GM18858 (cell line): ENCODE data around the gene HSPA5.
"Not testable (repeated sequence)": the region's sequence is repeated elsewhere in the genome, so short reads cannot be mapped to it uniquely, and the experiment has no call there.

Experiments
- ATAC-seq: cut with Tn5 transposase; IDR thresholded peaks from one replicate; pipeline ENCODE4 v1.9.1; 2021; ENCODE audit not compliant: unreplicated experiment

HSPA5 gene

DNA sequence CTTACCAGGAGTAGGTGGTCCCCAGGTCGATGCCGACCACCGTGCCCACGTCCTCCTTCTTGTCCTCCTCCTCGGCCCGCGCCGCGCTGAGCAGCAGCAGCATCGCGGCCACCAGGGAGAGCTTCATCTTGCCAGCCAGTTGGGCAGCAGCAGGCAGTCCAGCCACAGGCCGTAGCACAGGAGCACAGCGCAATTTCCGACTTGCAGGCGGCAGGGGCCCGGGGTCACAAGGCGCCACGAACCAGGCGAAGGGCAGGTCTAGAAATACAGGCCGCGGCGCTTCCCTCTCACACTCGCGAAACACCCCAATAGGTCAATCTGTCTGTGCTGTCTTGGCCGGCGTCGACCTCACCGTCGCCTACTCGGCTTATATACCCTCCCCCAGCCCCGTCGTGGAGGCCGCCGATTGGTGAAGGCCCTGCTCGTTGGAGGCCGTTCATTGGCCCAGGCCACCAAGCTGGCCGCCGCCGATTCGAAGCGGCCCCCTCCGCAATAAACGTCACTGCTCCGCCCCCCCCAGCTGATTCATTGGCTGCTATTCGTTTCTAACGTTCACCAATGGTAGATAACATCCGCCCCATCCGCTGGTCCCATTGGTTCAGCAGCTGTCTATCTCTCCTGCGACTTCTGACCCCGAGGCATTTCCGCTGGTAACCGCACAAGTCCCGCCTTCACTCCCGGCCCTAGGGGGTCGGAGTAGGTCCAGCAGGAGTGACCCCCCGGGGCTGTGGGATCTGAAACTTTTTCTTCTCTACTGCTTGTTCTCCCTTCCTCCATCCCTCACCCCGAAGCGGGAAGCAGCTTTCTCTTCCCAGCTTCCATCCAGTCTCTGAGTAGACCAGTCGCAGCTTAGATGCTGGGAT is at the start of gene HSPA5:
TSS of gene HSPA5 (minus strand) at position 344 of the 863 bp plus-strand sequence. CDS start at position 127, 217 bp downstream.
- peak; percentile 80 for ATAC-seq

DNA sequence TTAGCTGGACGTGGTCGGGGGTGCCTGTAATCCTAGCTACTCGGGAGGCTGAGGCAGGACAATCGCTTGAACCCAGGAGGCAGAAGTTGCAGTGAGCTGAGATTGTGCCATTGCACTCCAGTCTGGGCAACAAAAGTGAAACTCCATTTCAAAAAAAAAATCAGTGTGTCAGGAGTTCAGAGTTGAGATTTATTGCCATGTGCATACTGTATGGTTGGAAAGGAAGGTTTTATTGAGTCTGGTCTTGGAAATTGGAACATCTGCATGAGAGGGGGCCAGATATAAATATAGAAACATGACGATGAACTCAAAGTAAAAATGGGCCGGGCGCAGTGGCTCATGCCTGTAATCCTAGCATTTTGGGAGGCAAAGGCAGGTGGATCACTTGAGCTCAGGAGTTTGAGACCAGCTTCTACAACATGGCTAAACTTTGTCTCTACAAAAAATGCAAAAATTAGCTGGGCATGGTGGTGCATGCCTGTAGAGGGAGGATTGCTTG is 45.8 kb upstream of the HSPA5 start:
- not testable (repeated sequence) for ATAC-seq

DNA sequence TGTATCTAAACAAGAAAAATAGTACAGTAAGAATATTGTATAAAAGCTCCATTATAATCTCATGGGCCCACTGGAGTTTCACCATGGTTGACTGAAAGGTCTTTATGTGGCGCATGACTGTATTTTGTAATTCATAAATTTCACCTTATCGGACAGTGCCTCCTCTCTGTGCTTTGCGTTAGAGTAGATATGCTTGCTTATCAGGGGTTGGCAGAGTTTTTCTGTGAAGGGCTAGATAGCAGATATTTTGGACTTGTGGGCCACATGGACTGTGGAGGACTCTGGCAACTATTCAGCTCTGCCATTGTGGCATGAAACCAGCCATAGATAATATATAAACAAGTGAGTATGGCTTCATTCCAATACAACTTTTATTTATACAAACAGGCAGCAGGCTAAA is 43.7 kb upstream of the HSPA5 start:
- no peak for ATAC-seq

DNA sequence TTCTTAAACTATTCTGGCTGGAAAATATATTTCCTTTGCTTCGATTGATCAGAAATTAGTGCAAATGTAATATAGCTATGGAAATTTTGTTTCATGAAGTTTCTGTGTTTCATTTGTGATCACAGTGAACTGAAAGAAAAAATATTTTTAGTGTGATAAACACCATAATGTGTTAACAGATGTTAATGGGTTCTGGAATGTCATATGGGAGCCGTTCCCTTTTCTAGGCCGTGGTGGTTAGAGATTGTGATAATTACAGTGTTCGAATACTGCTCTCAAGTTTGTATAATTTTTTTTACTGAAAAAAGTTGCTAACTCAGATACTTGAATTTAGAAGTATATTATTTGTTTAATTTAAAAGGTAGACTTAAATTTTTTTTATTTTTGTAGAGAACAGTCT is 39.8 kb upstream of the HSPA5 start:
- no peak for ATAC-seq

DNA sequence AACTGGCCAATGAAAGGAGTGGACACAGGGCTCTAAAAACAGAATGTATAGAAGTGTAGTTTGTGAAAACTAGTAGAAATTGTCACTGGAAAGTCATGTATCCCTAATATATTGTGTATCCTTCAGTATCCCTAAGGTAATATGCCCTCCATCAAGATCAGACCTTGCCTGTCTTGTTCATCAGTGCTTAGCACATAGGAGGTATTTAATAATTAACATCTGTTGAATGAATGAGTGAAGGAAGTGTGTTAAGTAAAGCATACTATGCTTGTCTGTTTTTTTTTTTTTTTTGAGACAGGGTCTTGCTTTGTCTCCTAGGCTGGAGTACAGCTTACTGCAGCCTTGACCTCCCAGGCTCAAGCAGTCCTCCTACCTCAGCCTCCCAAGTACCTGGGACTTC is 36.3 kb upstream of the HSPA5 start:
- ATAC-seq: no peak

DNA sequence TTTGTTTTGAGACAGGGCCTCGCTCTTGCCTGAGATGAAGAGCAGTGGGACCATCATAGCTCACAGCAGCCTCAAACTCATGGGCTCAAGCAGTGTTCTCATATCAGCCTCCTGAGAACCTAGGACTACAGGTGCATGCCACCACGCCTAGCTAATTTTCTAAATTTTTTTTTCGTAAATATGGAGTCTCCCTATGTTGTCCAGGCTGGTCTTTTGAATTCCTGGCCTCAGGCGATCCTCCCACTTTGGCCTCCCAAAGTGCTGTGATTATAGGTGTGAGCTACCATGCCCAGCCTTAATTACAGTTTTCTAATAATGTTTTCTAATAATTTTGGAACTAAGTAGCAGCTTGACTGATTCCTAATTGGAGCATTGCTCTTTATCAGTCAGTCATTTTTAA is 35.6 kb upstream of the HSPA5 start:
- no peak for ATAC-seq

DNA sequence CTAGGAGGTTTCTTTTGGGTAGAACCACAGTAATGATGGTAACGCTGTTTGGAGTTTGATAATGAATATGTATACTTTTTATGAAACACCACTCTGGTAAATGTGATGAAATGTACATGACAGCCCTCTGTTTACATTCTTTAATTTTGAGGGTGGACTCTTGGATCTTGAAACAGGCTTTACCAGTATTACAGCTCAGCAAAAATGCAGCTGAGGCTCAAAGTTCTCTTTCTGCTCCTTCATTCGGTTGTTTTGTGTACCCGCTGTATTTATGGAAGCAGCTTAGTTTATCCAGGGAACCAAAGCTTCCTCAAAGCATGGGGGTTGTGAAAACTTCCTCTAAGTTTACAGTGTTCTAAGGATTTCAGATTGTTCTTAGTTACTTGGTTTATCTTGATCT is 31.6 kb upstream of the HSPA5 start:
- ATAC-seq: no peak

DNA sequence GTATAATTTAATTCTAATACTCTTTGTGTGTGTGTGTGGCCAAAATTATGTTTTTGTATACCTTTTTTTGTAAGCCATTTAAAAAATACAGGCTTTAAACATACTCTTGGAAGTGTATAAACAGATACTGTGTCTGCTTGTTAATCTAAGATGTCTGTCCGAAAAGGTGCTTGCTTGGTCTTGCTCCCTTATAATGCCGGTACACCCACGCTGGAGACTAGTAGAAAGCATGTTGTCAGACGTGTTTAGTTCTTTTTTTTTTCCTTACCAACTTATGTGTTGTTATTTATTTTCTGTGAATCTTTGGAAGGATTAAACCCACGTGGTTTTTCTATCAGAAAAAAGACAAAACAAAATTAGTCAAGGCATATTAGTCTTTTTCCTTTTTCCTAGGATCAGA is 29.9 kb upstream of the HSPA5 start:
- no peak for ATAC-seq

DNA sequence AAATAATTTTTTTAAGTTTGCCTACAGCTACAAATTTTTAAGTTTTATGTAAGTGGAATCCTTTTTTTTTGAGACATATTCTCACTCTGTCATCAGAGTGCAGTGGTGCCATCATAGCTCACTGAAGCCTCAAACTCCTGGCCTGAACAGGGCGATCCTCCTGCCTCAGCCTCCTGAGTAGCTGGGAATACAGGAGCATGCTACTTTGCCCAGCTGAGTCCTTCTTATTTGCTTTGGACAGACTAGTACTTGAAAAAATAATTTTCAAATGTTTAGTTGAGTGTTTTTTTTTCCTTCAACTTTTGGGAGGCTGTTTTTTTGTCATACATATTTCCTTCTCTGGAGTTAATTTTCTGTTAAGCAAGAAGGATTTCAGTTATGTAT is 27.9 kb upstream of the HSPA5 start:
- ATAC-seq: no peak

DNA sequence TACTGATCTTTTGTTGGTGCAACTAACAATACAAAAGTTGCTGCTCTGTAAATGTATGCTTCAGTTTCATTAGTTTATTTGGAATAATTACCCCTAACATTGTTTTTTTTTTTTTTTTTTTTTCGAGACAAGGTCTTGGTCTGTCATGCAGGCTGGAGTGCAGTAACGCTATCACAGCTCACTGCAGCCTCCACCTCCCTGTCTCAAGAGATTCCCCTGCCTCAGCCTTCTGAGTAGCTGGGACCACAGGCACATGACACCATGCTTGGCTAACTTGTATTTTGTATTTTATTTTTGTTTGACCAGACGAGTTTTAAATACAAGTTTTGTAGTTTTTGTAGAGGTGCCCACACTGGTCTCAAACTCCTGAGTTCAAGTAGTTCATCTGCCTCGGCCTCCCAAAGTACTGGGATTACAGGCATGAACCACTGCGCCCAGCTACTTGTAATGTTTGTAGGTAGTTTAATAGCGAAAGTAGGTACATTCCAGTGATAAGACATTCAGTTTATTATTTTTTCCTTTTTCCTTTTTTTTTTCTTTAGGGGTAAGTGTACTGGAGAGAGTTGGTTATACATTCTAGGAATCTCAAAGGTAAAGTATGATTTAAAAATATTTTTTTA is 27.4 kb upstream of the HSPA5 start:
- ATAC-seq: no peak

DNA sequence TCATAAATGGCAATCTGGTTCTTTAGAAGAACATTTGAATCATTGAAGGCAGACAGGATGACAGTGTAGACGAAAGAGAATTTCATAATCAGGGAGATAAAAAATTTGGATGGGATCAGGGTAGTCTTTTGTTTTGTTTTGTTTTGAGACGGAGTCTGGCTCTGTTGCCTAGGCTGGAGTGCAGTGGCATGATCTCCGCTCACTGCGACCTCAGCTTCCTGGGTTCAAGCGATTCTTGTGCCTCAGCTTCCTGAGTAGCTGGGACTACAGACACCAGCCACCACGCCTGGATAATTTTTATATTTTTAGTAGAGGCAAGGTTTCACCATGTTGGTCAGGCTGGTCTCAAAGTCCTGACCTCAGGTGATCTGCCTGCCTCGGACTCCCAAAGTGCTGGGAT is 22.9 kb upstream of the HSPA5 start:
- not testable (repeated sequence) for ATAC-seq

DNA sequence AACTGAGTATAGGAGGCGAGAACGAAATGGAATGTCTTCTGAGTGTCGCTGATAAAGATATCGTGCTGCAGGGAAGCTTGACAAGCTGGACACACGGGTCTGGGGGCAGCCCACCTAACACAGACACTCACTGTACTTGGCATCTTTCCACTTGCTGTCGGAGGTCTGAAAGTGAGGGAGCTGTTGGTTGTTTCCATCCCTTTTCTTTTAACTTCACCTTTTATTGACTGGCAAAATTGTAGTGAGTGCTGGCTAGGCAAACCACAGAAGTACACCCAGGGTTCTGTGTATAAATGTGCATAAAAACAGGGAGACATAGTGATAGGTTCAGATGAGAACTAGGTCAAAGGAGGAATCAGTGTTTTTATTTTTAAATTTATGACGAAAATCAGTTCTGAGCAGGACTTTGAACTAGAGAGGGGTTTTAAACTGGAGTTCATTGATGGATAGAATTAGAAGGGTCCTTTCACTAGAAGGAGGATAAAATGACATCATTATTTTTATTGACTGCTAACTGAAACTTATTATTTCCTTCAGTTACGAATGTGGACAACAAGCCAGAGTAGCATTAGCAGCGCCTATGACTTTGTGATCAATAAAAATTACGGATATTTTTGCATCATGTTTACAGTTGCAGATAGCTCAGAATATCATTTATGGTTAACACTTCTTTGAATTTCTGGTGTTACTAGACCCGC is 21.3 kb upstream of the HSPA5 start:
- no peak for ATAC-seq

DNA sequence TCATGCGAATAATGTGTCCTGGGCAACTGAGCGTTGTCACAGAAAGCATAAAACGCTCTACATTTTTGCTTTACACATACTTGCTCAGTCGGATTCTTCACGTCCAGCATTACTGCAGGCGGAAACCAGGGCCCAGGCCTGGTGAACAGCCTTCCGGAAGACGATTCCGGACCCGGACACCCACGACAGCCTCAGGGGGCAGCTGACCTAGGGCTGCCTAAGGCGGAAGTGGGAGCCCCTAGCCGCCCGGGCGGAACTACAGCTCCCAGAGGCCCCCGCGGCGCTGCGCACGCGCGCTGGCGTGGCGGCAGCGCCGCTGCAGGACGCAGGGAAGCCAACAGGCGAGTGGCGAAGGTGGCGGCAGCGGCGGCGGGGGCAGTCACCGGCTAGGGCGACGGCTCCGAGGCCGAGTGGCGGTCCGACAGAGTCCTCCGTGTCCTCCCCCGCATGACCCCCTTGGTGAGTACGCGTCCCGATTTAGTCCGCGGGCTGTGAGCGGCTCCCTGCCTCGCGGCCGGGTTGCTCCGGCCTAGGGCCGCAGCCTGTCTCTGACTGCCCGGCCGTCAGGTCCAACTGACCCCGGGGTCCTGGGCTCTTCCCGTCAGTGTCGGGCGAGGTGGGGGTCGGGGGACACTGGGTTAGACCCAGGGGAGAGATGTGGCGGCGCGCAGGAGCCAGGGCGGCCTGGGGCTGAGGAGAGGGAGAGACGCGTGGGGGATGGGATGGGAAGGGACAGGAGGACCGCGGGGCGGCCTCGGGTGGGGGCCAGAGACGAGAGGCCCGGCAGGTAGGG is 20.6 kb upstream of the HSPA5 start, which contains the start of gene GAPVD1:
TSS of gene GAPVD1 (plus strand) at position 326 of the 793 bp plus-strand sequence. CDS start 37,096 bp downstream, outside the sequence.
- ATAC-seq: peak; percentile 74

DNA sequence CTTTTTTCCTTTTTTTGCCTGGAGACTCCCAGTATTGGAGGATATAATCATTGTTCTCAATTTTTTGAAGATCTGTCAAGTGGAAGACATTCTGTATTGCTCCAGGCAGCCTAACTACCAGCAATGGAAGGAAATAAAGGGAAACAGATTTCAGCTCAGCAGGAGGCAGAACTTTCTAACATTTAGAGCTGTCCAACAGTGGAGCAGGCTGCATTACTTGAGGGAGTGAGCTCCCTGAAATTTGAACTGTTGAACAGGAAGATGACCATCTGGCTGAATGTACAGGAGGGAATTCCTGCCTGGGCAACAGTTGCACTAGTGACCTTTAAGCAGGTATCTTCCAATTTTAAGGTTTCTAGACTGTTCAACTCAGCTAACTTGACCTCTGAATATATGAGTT is 19.4 kb upstream of the HSPA5 start:
- ATAC-seq: no peak

DNA sequence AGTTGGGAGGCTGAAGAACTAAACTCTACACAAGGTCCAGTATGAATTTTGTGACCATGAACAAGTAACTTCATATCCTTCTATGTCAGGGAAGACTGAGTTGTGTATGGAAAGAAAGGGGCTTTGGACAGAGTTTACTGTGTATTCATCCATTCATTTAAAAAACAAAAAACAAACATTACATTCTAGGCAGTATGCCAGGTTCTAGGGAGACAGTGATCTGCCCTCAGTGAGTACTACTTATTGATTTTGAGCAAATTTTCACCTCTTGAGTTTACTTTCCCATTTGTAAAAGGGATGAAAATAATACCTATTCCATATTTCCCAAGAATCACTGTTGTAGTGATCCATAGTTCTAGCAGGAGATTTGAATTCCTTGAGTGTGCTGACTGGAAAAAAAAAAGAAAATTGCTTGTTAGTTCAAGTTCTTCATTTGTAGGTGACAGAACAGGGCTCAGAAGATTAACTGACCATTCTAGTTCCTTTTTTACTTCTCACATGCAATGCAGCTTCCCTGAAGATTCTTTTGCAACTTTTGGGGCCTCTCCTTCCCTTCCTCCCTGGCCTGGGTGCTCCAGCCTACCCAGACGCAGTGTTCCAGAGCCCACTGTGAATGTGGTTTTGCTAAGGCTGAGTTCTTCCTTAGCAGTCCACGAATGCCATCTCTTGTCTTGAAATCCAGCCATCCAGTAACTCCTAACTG is 17.8 kb upstream of the HSPA5 start:
- ATAC-seq: no peak

DNA sequence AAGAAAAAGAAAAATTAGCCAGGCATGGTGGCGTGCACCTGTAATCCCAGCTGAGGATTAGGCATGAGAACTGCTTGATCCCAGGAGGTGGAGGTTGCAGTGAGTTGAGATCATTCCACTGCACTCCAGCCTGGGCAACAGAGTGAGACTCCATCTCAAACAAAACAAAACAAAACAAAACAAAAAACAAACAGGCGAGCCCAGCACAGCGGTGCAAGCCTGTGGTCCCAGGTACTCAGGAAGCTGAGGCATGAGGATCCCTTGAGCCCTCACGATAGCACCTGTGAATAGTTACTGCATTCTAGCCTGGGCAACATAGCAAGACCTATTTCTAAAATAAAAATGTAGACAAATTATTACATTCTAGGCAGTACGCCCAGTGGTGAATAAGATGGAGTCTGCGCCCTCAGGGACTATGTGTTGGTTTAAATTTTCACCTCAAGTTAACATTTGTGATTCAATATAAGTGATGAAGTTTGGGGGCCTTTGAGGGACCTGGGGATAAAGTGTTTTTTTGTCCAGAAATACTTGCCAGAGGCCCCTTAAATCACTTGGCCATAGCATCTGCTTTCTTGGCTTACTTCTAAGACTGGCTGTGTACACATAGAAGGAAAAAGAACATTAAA is 17.1 kb upstream of the HSPA5 start:
- no peak for ATAC-seq

DNA sequence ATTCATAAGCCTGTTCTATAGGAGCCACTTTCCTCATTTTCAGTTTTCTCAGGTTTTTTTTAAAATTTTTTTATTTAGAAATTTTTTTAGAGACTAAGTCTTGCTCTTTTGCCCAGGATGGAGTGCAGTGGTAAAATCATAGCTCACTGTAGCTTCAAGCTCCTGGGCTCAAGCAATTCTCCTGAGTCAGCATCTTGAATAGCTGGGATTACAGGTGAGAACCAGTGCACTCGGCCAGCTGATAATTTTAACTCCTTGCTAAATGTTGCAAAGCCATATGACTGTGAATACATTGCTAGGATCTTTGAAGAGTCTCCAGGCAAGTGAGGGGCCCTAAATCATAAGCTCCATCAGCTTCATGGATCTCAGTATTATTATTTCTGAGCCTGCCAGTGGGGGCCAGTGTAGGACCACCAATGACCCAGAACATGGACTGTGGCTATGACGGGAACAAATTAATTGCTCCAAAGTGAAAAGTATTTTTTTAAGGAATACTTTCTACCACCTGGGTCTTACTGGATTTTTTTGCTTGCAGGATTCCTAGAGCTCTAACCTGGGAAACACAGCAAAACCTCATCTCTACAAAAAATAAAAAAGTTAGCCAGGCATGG is 14.7 kb upstream of the HSPA5 start:
- ATAC-seq: no peak

DNA sequence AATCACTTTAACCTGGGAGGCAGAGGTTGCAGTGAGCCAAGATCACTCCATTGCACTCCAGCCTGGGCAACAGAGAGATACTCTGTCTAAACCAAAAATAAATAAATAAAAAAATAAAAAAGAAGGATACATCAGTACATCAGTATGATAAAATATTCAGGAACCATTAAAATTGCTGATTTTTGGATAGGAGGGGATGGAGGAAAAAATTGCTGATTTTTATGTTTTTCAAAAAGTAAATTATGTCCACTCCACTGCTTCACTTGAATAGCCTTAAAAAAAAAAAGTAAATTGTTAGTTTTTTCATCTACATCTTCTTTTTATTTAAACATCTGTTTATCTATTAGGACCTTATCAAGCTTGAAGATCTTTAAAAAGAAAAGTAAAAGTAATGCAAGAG is 13.1 kb upstream of the HSPA5 start:
- ATAC-seq: no peak

DNA sequence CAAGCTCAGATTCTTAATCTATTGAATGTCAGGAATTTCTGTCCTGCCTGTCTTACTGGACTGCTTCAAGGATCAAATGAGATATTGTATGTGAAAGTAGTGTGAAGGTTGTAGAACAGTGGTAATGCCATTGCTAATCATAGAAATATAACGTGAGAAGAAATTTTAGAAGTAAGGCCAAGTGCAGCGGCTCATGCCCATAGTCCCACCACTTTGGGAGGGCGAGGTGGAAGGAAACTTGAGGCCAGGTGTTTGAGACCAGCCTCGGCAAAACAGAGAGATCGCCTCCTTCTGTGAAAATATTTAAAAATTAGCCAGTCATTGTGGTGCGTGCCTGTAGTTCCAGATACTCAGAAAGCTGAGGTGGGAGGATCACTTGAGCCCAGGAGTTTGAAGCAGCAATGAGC is 5.1 kb upstream of the HSPA5 start:
- no peak for ATAC-seq
